SK-N-SH treated with all-trans-retinoic acid at 6 μM for 48 hours (cell line): ENCODE measurements around the gene UNC5B.

Experiments
- ATAC-seq: fragments of 200-7000 bp; cut with Tn5 transposase; 3 replicates; pipeline ENCODE4 v1.9.1; 2020; ENCODE audit warnings: mild to moderate bottlenecking, moderate library complexity
- ARNTL ChIP-seq: fragments of 450-650 bp; formaldehyde crosslinking; IDR thresholded peaks from 2 replicates; pipeline ENCODE4 v1.5.0; 2020; ENCODE audit warnings: low read depth, mild to moderate bottlenecking, moderate library complexity, borderline replicate concordance
- BACH2 ChIP-seq: fragments of 250-450 bp; sonication (Bioruptor Pico); IDR thresholded peaks from 2 replicates; pipeline ENCODE4 v1.9.0; 2021; ENCODE audit warnings: mild to moderate bottlenecking, borderline replicate concordance
- CSDC2 ChIP-seq: fragments of 250-450 bp; sonication (Bioruptor Pico); IDR thresholded peaks from 2 replicates; pipeline ENCODE4 v1.5.0; 2020; ENCODE audit warnings: mild to moderate bottlenecking, moderate library complexity
- ESRRG ChIP-seq: fragments of 250-450 bp; sonication (Bioruptor Pico); IDR thresholded peaks from 2 replicates; pipeline ENCODE4 v1.6.1; 2021; ENCODE audit warnings: mild to moderate bottlenecking
- GLIS3 ChIP-seq: fragments of 250-450 bp; sonication (Bioruptor Pico); IDR thresholded peaks from 2 replicates; pipeline ENCODE4 v1.5.0; 2020; ENCODE audit warnings: mild to moderate bottlenecking, moderate library complexity
- ISL1 ChIP-seq: fragments of 250-450 bp; sonication (Bioruptor Pico); IDR thresholded peaks from 2 replicates; pipeline ENCODE4 v2.1.2; 2022; ENCODE audit warnings: mild to moderate bottlenecking, moderate library complexity
- OSR1 ChIP-seq: fragments of 250-450 bp; sonication (Bioruptor Pico); IDR thresholded peaks from 2 replicates; pipeline ENCODE4 v1.8.0; 2022; ENCODE audit warnings: moderate library complexity, mild to moderate bottlenecking, inconsistent platforms
- POU6F1 ChIP-seq: fragments of 250-450 bp; sonication (Bioruptor Pico); IDR thresholded peaks from 2 replicates; pipeline ENCODE4 v1.8.0; 2021; ENCODE audit warnings: low read depth, mild to moderate bottlenecking, moderate library complexity, borderline replicate concordance
- PPARA ChIP-seq: fragments of 250-450 bp; sonication (Bioruptor Pico); IDR thresholded peaks from 2 replicates; pipeline ENCODE4 v1.5.0; 2020; ENCODE audit warnings: mild to moderate bottlenecking, borderline replicate concordance
- SNAI2 ChIP-seq: fragments of 250-450 bp; sonication (Bioruptor Pico); IDR thresholded peaks from 2 replicates; pipeline ENCODE4 v1.5.0; 2020; ENCODE audit warnings: mild to moderate bottlenecking, moderate library complexity
- TCF4 ChIP-seq: fragments of 250-450 bp; sonication (Bioruptor Pico); IDR thresholded peaks from 2 replicates; pipeline ENCODE4 v1.8.0; 2021; ENCODE audit warnings: mild to moderate bottlenecking, moderate library complexity, borderline replicate concordance
- TOX ChIP-seq: fragments of 250-450 bp; sonication (Bioruptor Pico); IDR thresholded peaks from 2 replicates; pipeline ENCODE4 v1.8.0; 2021; ENCODE audit warnings: mild to moderate bottlenecking, moderate library complexity, borderline replicate concordance
- ZC3H10 ChIP-seq: fragments of 250-450 bp; sonication (Bioruptor Pico); IDR thresholded peaks from 2 replicates; pipeline ENCODE4 v1.5.1; 2021; ENCODE audit warnings: mild to moderate bottlenecking, moderate library complexity
- ZFP3 ChIP-seq: fragments of 250-450 bp; sonication (Bioruptor Pico); IDR thresholded peaks from 2 replicates; pipeline ENCODE4 v1.5.0; 2020; ENCODE audit warnings: mild to moderate bottlenecking, moderate library complexity
- ZFP30 ChIP-seq: fragments of 450-650 bp; formaldehyde crosslinking; IDR thresholded peaks from 2 replicates; pipeline ENCODE4 v1.5.0; 2022; ENCODE audit warnings: mild to moderate bottlenecking, moderate library complexity
- ZNF565 ChIP-seq: fragments of 450-650 bp; formaldehyde crosslinking; conservative IDR thresholded peaks from 2 replicates; pipeline ENCODE4 v1.5.0; 2020; ENCODE audit warnings: low read depth, mild to moderate bottlenecking, moderate library complexity
- ZNF70 ChIP-seq: fragments of 450-650 bp; formaldehyde crosslinking; IDR thresholded peaks from 2 replicates; pipeline ENCODE4 v1.5.0; 2020; ENCODE audit warnings: mild to moderate bottlenecking, moderate library complexity
- ZNF8 ChIP-seq: fragments of 450-650 bp; formaldehyde crosslinking; IDR thresholded peaks from 2 replicates; pipeline ENCODE4 v1.5.0; 2020; ENCODE audit warnings: mild to moderate bottlenecking, moderate library complexity
- TF ChIP-seq, protein P1 (sequence below): fragments of 250-450 bp; sonication (Bioruptor Pico); IDR thresholded peaks from 2 replicates; pipeline ENCODE4 v1.5.1; 2020; ENCODE audit warnings: low read depth, mild to moderate bottlenecking, moderate library complexity
- TF ChIP-seq, protein P2 (sequence below): fragments of 250-450 bp; sonication (Bioruptor Pico); IDR thresholded peaks from 2 replicates; pipeline ENCODE4 v1.8.0; 2020; ENCODE audit warnings: mild to moderate bottlenecking, moderate library complexity, borderline replicate concordance
- TF ChIP-seq, protein P3 (sequence below): fragments of 250-450 bp; sonication (Bioruptor Pico); IDR thresholded peaks from 2 replicates; pipeline ENCODE4 v1.5.1; 2021; ENCODE audit warnings: mild to moderate bottlenecking, moderate library complexity

Gene UNC5B

GRCh38 chr10:71259815-71260501 is 47.6 kb downstream of the UNC5B start:
- peak; percentile 39 for ATAC-seq

DNA sequence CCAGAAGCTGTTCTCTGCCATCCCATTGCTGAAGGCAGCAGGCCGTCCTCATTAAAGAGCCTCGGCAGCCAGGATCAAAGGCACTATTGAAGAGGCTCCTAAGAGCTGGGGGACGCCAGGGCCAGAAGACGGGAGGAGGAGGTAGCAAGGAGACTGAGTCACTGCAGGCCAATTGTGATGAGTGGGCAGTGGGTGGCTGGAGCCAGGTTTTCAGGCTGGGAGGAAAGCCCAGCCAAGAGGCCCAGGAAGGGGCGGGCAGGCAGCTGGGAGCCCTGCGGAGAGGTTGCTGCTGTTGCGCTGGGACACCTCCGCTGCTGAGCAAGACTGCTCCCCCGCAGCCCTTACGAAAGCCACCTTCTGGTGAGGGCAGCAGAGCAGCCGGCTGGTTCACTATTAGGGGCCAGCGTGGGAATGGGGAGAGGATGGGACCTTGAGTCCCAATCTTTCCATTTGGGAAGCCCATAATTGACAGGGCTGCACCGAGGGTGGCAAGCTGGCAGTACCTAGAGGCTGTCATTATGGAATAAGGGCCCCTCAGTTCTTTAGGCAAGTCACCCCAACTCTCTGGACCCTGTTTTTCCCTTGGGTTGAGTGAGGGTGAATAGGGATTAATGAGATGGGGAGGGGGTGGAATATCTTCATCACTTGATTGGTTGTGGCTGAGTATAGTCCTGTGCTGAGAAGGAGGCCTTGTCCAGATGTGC is 48.4 kb downstream of the UNC5B start:
- no peak for TF ChIP-seq POU6F1
- TF ChIP-seq PPARA (CRISPR knock-in tag): no peak
- TF ChIP-seq ZC3H10 (CRISPR knock-in tag): no peak
- no peak for TF ChIP-seq CSDC2

More at GRCh38 chr10:71259815-71260501, 47.6 kb downstream of the UNC5B start:
- no peak for TF ChIP-seq BACH2 (CRISPR knock-in tag)
- 0 out of 2 replicates have a peak, but pooled peaks have one; percentile 10 for TF ChIP-seq ZFP3
- no peak for TF ChIP-seq ARNTL
- TF ChIP-seq ZFP30: no peak
- TF ChIP-seq TOX (CRISPR knock-in tag): no peak
- TF ChIP-seq ZNF8 (CRISPR knock-in tag): no peak
- TF ChIP-seq, protein P1, sequence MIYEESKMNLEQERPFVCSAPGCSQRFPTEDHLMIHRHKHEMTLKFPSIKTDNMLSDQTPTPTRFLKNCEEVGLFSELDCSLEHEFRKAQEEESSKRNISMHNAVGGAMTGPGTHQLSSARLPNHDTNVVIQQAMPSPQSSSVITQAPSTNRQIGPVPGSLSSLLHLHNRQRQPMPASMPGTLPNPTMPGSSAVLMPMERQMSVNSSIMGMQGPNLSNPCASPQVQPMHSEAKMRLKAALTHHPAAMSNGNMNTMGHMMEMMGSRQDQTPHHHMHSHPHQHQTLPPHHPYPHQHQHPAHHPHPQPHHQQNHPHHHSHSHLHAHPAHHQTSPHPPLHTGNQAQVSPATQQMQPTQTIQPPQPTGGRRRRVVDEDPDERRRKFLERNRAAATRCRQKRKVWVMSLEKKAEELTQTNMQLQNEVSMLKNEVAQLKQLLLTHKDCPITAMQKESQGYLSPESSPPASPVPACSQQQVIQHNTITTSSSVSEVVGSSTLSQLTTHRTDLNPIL (CRISPR knock-in tag): no peak

GRCh38 chr10:71262027-71262426 is 49.7 kb downstream of the UNC5B start:
- ATAC-seq: no peak
- no peak for TF ChIP-seq ARNTL
- no peak for TF ChIP-seq POU6F1
- TF ChIP-seq ZC3H10 (CRISPR knock-in tag): no peak
- no peak for TF ChIP-seq ZFP30
- no peak for TF ChIP-seq GLIS3 (CRISPR knock-in tag)
- TF ChIP-seq TCF4 (CRISPR knock-in tag): no peak
- no peak for TF ChIP-seq BACH2 (CRISPR knock-in tag)
- TF ChIP-seq ESRRG: no peak
- TF ChIP-seq, protein P2, sequence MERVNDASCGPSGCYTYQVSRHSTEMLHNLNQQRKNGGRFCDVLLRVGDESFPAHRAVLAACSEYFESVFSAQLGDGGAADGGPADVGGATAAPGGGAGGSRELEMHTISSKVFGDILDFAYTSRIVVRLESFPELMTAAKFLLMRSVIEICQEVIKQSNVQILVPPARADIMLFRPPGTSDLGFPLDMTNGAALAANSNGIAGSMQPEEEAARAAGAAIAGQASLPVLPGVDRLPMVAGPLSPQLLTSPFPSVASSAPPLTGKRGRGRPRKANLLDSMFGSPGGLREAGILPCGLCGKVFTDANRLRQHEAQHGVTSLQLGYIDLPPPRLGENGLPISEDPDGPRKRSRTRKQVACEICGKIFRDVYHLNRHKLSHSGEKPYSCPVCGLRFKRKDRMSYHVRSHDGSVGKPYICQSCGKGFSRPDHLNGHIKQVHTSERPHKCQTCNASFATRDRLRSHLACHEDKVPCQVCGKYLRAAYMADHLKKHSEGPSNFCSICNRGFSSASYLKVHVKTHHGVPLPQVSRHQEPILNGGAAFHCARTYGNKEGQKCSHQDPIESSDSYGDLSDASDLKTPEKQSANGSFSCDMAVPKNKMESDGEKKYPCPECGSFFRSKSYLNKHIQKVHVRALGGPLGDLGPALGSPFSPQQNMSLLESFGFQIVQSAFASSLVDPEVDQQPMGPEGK (CRISPR knock-in tag): no peak
- TF ChIP-seq OSR1: no peak
- TF ChIP-seq ZNF8 (CRISPR knock-in tag): no peak
- TF ChIP-seq SNAI2 (CRISPR knock-in tag): no peak
- no peak for TF ChIP-seq CSDC2
- TF ChIP-seq ZNF70 (CRISPR knock-in tag): no peak
- TF ChIP-seq ZFP3: no peak
- TF ChIP-seq, protein P3, sequence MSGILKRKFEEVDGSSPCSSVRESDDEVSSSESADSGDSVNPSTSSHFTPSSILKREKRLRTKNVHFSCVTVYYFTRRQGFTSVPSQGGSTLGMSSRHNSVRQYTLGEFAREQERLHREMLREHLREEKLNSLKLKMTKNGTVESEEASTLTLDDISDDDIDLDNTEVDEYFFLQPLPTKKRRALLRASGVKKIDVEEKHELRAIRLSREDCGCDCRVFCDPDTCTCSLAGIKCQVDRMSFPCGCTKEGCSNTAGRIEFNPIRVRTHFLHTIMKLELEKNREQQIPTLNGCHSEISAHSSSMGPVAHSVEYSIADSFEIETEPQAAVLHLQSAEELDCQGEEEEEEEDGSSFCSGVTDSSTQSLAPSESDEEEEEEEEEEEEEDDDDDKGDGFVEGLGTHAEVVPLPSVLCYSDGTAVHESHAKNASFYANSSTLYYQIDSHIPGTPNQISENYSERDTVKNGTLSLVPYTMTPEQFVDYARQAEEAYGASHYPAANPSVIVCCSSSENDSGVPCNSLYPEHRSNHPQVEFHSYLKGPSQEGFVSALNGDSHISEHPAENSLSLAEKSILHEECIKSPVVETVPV: no peak
- TF ChIP-seq ZNF565 (CRISPR knock-in tag): no peak
- TF ChIP-seq ISL1 (CRISPR knock-in tag): no peak
- TF ChIP-seq, protein P1 (CRISPR knock-in tag): no peak
- TF ChIP-seq TOX (CRISPR knock-in tag): no peak

More for the DNA sequence above, 48.4 kb downstream of the UNC5B start:
- ATAC-seq: peak; percentile 68
